ENCODE measurements around the gene SLC24A2.

The SLC24A2 gene

GRCh38 chr9:19757745-19758144 lies 31.1 kb downstream of the SLC24A2 start:
- no peak for DNase-seq (ENCODE audit: low read depth)

GRCh38 chr9:19754921-19755320 lies 33.9 kb downstream of the SLC24A2 start:
- no peak for DNase-seq (ENCODE audit: low read depth)

- no peak for DNase-seq (ENCODE audit: low read depth)
Observed at GRCh38 chr9:19748278-19749126, 40.3 kb downstream of the SLC24A2 start.

DNA sequence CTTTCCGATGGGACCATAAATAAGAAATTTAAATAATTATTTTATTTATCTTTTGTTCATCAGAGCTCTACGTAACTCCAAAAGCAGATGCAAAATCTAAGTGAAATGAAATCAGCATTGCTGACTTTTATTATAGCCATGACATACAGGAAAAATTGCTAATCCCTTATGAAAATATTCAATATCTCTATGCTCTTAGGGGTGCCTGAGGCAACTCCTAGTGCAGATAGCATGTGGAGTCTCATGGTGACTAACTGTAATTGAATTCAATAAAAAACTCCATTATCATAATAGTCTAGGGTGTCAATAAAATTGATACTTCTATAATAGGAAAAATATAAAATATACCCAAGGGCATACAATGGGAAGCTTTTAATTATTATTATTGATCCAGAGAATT lies 42.6 kb downstream of the SLC24A2 start:
- no peak for DNase-seq (ENCODE audit: low read depth)

GRCh38 chr9:19741178-19741577 lies 47.7 kb downstream of the SLC24A2 start:
- DNase-seq (ENCODE audit: low read depth) = no peak
